ENCODE measurements around the gene HMCN1.

GRCh38 chr1:186054932-186055331 lies 320.7 kb downstream of the HMCN1 start:
- TF ChIP-seq POLR2A (IDR thresholded peaks at IDR 0.05; ENCODE audit: low read length): no peak
- TF ChIP-seq GATA1 (IDR thresholded peaks at IDR 0.05; ENCODE audit: low read depth, low read length): no peak
